GM10847 (cell line): ENCODE data around the gene KIF14.

Experiments
- POLR2A ChIP-seq: IDR thresholded peaks from 2 replicates; pipeline ENCODE4 v1.6.1; 2011; ENCODE audit not compliant: insufficient read length; ENCODE audit errors: extremely low read depth

KIF14 gene

DNA sequence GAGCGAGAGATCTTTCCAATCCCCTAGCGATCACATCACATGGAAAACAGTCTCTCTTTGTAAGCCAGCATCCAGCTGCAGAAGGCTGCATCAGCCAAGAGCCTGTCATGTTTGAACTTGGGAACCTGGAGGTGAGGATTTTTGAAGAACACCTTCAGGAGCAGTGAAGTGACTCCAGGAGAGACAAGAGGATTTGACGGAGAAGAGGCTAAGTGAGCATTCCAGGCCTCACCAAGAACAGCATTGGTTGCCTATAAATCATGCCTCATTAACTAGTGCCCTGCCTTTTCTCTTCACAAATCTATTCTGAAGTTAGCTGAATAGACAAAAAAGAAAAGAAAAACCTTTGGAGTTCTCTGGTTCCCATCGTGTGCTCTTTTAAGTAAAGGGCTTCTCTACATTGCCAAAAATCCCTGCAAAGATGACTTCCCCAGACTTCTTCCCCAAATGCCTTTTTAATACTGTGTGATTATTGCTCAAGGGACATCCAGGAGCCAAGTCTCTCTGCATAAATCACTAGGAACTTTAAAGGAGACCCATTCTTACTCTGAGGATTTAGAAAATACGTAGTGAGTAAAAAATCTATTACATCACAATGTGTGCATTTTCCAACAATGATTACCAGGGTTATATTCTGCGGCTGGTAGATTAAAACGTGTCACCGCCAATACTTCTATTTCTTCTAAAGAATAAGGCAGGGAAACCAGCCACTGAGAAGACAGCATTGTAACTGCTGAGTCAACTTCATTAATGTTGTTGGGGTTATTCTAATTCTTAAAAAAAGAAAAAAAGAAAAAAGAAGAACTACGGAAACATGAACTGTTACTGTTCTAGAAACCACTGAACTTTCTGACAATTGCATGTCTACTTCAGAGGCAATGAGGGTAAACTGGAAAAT is 95.2 kb downstream of the KIF14 start:
- no peak for TF ChIP-seq POLR2A

DNA sequence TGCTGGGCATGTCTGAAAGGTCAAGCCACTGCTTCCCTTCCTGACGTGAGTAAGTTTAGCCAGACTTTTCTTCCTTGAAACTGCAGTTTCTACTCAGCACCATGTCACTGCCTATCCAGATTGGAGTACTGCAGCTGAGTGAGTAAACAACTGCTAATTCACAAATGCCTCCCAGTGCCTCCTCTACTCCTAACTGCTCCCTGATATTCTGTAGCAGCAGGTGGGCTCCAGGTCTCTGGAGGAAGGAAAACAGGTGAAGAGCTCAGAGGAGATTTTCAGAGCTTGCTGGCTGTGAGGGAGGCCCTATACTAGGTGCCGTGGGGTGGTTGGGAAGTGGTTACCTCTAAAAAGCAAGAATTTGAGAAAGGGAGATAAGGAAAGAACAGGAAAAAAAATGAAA is 96.5 kb downstream of the KIF14 start:
- TF ChIP-seq POLR2A = no peak

DNA sequence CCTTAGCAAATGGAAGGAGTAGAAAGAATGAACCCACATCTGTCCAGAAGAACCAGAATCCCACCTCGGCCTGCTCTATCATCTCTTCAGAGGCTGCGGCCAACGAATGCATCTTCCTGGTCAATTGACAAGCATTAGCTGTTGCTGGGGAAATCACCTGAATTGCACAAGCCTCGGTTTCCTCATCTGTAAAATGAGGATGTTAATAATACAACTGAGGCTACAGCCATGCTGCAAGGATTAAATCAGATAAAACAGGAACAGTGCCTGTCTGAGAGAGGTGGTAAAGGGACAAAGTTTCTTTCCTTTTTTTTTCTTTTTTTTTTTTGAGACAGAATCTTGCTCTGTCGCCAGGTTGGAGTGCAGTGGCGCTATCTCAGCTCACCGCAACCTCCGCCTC is 99.8 kb downstream of the KIF14 start:
- TF ChIP-seq POLR2A = no peak

DNA sequence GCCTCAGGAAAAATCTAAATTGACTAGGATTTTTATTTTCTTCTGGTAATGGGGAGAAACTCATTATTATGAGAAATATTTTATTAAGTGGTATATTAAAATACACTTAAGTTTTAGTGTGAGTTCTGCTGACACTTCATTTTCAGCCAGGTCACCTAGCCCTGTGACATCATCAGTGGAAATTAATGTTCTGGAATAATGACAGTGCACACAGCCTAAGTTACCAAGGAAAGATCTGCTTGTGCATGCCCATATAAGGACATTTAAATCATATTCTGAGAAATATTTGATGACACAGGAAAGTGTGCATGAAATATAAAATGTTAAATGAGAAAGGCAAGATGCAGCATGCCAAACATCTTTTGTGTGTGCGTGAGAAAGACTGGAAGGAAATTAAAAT is 102.0 kb downstream of the KIF14 start:
- no peak for TF ChIP-seq POLR2A

DNA sequence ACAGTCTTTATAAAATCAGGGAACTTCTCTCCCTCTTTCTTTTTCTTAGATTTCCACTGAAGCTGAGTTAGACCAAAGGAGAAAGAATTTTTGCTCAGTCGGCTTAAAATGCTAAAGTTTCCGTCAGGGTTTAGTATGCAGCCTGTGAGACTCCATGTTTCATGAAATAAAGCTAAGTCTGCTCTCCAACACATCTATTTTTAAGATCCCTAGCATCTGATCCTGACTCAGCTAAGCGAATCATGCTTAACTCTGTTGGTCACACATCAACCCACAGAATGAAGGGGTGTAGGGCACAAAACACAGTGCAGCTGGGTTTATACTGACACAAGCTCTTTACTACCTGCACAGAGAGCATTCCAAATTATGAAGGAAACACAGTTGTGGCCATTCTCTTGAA is 108.4 kb downstream of the KIF14 start:
- no peak for TF ChIP-seq POLR2A

DNA sequence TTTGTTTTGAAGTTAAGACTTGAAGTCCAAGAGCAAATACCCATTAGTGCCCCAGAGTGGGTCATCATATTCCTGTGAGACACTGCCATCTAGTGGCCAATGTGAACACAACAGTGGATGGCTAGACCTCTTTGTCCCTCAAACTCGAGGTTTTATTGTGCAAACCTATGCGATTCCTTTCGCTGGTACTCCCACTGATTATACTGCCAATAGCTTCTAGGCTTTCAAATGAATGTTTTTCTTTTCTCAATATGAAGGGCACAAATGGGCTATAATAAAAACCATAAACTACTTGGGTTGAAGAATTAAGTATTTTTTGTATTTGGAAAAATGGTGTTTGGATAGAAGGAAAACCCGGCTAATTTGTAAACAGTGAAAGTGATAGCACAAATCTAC is 110.3 kb downstream of the KIF14 start:
- TF ChIP-seq POLR2A = no peak

DNA sequence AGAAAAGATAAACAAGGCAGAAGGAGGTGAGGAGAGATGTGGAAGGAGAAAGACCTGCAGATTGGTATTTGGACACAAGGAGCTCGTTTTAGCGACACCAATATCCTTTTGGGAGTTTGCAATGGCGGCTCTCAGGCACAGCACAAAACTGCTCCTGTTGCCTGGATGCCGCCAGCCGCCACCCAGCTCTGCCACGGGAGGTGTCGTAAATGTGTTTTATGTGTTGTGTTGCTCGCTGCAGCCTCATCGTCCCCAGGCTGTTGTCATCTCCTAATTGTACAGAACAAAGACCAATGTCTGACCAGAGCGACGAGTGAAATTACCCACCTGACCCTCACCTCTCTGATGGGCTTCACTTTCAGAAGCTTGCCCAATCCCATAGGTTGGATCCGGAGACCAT is 114.1 kb downstream of the KIF14 start:
- TF ChIP-seq POLR2A = no peak

DNA sequence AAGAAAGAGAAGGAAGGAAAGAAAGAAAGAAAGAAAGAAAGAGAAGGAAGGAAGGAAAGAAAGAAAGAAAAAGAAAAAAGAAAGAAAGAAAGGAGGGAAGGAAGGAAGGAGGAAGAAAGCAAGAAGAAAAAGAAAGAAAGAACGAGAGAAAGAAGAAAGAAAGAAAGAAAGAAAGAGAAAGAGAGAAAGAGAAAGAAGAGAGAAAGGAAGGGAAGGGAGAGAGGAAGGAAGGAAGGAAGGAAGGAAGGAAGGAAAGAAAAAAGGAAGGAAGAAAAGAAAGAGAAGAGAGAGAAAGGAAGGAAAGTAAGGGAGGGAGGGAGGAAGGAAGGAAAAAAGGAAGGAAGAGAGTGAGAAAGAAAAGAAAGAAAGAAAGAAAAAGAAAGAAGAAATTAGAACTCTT is 115.3 kb downstream of the KIF14 start:
- TF ChIP-seq POLR2A = no peak
